Gastroesophageal sphincter (tissue), 3 donors: ENCODE data around the gene DDX17.

ENCODE experiments used
- CTCF ChIP-seq, 4 experiments: fragments of 200-600 bp in 2 of 4; fragments of 450-650 bp in 2 of 4; sonication (generic) in 1 of 4; IDR thresholded peaks; one replicate each; pipeline ENCODE4 v1.5.1; 2017 to 2019; ENCODE audit warnings: antibody characterized with exemption in 4 of 4, mild to moderate bottlenecking in 2 of 4, moderate library complexity in 2 of 4
- EP300 ChIP-seq: sonication (generic); formaldehyde crosslinking; IDR thresholded peaks from one replicate; pipeline ENCODE4 v1.6.1; 2017; ENCODE audit warnings: antibody characterized with exemption, mild to moderate bottlenecking
- POLR2A ChIP-seq, 2 donors: fragments of 450-650 bp; IDR thresholded peaks; one replicate each; pipeline ENCODE4 v1.6.1; 2017; ENCODE audit warnings: antibody characterized with exemption in 2 of 2, mild to moderate bottlenecking in 2 of 2, moderate library complexity in 1 of 2

- TF ChIP-seq CTCF (IDR thresholded peaks at IDR 0.05) (no peak), POLR2A (IDR thresholded peaks at IDR 0.05) (no peak), EP300 (no peak)
Measured at GRCh38 chr22:38524429-38524828, 18.3 kb upstream of the DDX17 start.
